K562 (cell line): ENCODE measurements around the gene SLC3A2. TPM values are rescaled to one million over a fixed set of nuclear protein-coding genes. Genes with fewer than 3 reads are reported as not detected.
A peak's percentile ranks its signal among the peaks of the same experiment; 100 is the strongest.

ENCODE experiments used
- ASH1L ChIP-seq: fragments of 450-650 bp; IDR thresholded peaks from 2 replicates; pipeline ENCODE4 v1.6.1; 2018; ENCODE audit warnings: borderline replicate concordance, mild to moderate bottlenecking, low read depth; ENCODE audit not compliant: partially characterized antibody
- CBFB ChIP-seq: sonication (generic); formaldehyde crosslinking; IDR thresholded peaks from 2 replicates; pipeline ENCODE4 v1.4.0; 2020; ENCODE audit warnings: mild to moderate bottlenecking, missing genetic modification reagents
- CREB3 ChIP-seq: fragments of 450-650 bp; conservative IDR thresholded peaks from 2 replicates; pipeline ENCODE4 v1.6.1; 2016; ENCODE audit warnings: missing genetic modification characterization, low read depth, mild to moderate bottlenecking, missing compliant biosample characterization, moderate library complexity
- DACH1 ChIP-seq: fragments of 450-650 bp; IDR thresholded peaks from 2 replicates; pipeline ENCODE4 v1.6.1; 2018; ENCODE audit not compliant: partially characterized antibody
- ELF2 ChIP-seq: fragments of 250-450 bp; sonication (Bioruptor Pico); IDR thresholded peaks from 2 replicates; pipeline ENCODE4 v1.5.0; 2021; ENCODE audit warnings: mild to moderate bottlenecking
- EWSR1 ChIP-seq: fragments of 450-650 bp; IDR thresholded peaks from 2 replicates; pipeline ENCODE4 v1.6.1; 2018; ENCODE audit warnings: borderline replicate concordance, mild to moderate bottlenecking, low read depth, moderate library complexity; ENCODE audit not compliant: partially characterized antibody
- GTF3C2 ChIP-seq: IDR thresholded peaks from 3 replicates; pipeline ENCODE4 v1.6.1; 2011; ENCODE audit warnings: borderline replicate concordance, mild to moderate bottlenecking, moderate library complexity; ENCODE audit not compliant: insufficient read length; ENCODE audit errors: extremely low read depth
- HEY1 ChIP-seq: fragments of 250-450 bp; sonication (Bioruptor Pico); IDR thresholded peaks from 2 replicates; pipeline ENCODE4 v1.5.0; 2020; ENCODE audit warnings: mild to moderate bottlenecking, moderate library complexity, borderline replicate concordance
- MEF2D ChIP-seq: conservative IDR thresholded peaks from 2 replicates; pipeline ENCODE4 v1.6.1; 2016; ENCODE audit warnings: low read depth, missing genetic modification characterization, missing compliant biosample characterization
- REST ChIP-seq, 2 experiments: fragments of 450-650 bp; formaldehyde crosslinking in 1 of 2; IDR thresholded peaks; 2 replicates each; pipeline versions ENCODE4 v1.4.0 to v1.6.1; 2014 to 2020; ENCODE audit warnings: mild to moderate bottlenecking in 2 of 2, borderline replicate concordance in 1 of 2, low read depth in 1 of 2
- TCF7 ChIP-seq: sonication (generic); IDR thresholded peaks from 2 replicates; pipeline ENCODE4 v1.6.1; 2016; ENCODE audit warnings: antibody characterized with exemption, borderline replicate concordance
- ZBED1 ChIP-seq: IDR thresholded peaks from 2 replicates; pipeline ENCODE4 v1.6.1; 2014
- ZKSCAN1 ChIP-seq: fragments of 150-350 bp; IDR thresholded peaks from 2 replicates; pipeline ENCODE4 v1.6.1; 2016; ENCODE audit warnings: low read depth, low read length
- ZNF121 ChIP-seq: sonication (generic); formaldehyde crosslinking; conservative IDR thresholded peaks from 2 replicates; pipeline ENCODE4 v1.8.0; 2022; ENCODE audit warnings: missing genetic modification reagents
- polyA plus RNA-seq, 8 experiments: library from polyadenylated mRNA; depleted of rRNA in 4 of 8; stranded (reverse) in 5 of 8; unstranded in 3 of 8; fragments of >200 nt; fragmentation: Nextera tagmentation in 2 of 8; fragmentation: Illumina TruSeq in 1 of 8; extraction: Ambion mirVana in 2 of 8; extraction: Trizol in 1 of 8; gene quantifications; 2 replicates each; pipeline versions ENCODE4 v1.2.1 to v1.2.3, GENCODE V29; 2011 to 2014; ENCODE audit warnings: inconsistent platforms in 1 of 8, missing spikeins in 1 of 8
- total RNA-seq, 7 experiments: library from RNA; depleted of rRNA in 6 of 7; stranded (reverse); fragments of >200 nt in 6 of 7; fragmentation: Illumina TruSeq in 2 of 7; extraction: Trizol in 2 of 7; gene quantifications; 2 replicates each; pipeline versions ENCODE4 v1.2.1 to v1.2.3, GENCODE V29; 2011 to 2021; ENCODE audit warnings: low replicate concordance in 1 of 7

SLC3A2 gene
- total and polyA plus RNA-seq, 9 of the 15 experiments (the other 6 are each of a cell fraction or from before 2014, with no cell fraction given), result 20.0 to 296 (median 214) TPM

- TF ChIP-seq REST (IDR thresholded peaks at IDR 0.05; ENCODE audit: borderline replicate concordance) (no peak), REST (CRISPR knock-in tag; IDR thresholded peaks at IDR 0.05; ENCODE audit: low read depth) (no peak), MEF2D (peak; percentile 59; the same call in 1 of the 2 replicates), EWSR1 (no peak), CREB3 (tag) (no peak; the same call in 1 of the 2 replicates), DACH1 (no peak), ASH1L (no peak), TCF7 (peak; percentile 15; the same call in 1 of the 2 replicates), ZKSCAN1 (no peak; the same call in 1 of the 2 replicates), ELF2 (CRISPR knock-in tag) (no peak), ZNF121 (CRISPR knock-in tag) (no peak), GTF3C2 (no peak), HEY1 (CRISPR knock-in tag) (peak; percentile 90; the same call in 1 of the 2 replicates), CBFB (CRISPR knock-in tag) (peak; percentile 90), ZBED1 (peak; percentile 80)
Observed at GRCh38 chr11:62880803-62881578, at the start of gene SLC3A2 (continued).
